CD4-positive, alpha-beta T cell treated with Interleukin-6 for 4 hours (primary cell): ENCODE data around the gene TMEM161A.
A peak's percentile ranks its signal among the peaks of the same experiment; 100 is the strongest.
"Not testable (repeated sequence)": the region's sequence is repeated elsewhere in the genome, so short reads cannot be mapped to it uniquely, and the experiment has no call there.

Experiments
- DNase-seq: peaks from one replicate; pipeline ENCODE4 v3.0.0-alpha.2; 2020; ENCODE audit warnings: mixed read lengths

The TMEM161A gene

DNA sequence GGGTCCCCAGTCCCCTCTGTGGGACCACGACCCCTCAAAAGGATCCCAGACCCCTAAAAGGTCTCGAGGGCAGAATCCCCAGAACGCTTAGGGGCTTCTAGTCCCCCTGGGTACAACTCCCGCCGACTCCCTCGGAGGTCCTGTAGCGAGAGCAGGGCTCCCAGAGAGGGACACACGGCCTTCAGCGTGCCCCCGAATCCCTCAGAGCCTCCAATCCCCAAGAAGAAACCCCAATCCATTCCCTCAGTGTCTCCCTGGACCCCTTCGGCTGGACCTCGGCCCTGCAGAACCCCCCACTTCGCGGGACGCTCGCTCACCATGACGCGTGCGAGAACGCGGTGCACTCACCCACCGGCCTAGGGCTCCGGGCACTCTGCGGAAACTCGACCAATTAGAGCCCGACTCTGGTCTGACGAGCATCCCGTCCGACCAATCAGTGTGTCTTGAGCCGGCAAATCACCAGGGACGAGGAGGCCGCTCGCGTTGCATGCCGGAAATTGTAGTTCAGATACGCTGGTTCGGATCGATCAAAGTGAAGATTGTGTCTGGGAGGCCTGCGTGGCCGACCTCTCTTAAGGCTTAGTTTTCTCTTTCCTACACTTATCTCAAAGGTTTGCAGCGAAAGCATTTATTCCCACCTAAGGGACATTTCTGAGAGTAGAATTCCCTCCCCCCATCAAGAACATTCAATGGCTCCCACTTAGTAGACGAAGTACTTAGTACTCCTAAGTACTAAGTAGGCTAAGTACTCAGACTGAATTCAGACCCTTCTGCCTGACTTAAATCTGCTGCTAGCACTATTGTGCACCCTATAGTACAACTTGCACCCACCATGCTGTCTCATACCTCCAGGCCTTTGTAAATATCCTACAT lies at the start of gene TMEM161A:
TSS of gene TMEM161A (minus strand) at position 370 of the 873 bp plus-strand sequence. CDS start at position 320, 50 bp downstream.
- peak; percentile 96 for DNase-seq

DNA sequence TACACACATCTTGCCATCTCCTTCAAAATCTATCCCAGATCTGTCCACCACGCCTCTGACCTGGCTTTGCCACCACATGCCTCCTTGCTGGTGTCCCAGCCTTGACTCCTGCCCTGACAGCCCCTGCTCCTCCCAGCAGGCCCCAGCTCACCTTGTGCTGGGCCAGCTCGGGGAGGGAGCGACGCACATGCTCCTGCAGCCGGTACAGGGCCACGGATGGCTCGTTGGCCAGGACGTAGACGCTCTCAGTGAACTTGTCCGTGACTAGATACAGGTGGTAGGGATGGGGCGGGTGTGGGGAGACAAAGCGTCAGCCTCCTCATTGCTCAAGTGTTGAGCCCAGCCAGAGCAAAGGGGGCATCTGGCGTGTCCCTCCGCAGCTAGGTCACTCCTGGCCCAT lies 48.5 kb upstream of the TMEM161A start:
- DNase-seq, result no peak

DNA sequence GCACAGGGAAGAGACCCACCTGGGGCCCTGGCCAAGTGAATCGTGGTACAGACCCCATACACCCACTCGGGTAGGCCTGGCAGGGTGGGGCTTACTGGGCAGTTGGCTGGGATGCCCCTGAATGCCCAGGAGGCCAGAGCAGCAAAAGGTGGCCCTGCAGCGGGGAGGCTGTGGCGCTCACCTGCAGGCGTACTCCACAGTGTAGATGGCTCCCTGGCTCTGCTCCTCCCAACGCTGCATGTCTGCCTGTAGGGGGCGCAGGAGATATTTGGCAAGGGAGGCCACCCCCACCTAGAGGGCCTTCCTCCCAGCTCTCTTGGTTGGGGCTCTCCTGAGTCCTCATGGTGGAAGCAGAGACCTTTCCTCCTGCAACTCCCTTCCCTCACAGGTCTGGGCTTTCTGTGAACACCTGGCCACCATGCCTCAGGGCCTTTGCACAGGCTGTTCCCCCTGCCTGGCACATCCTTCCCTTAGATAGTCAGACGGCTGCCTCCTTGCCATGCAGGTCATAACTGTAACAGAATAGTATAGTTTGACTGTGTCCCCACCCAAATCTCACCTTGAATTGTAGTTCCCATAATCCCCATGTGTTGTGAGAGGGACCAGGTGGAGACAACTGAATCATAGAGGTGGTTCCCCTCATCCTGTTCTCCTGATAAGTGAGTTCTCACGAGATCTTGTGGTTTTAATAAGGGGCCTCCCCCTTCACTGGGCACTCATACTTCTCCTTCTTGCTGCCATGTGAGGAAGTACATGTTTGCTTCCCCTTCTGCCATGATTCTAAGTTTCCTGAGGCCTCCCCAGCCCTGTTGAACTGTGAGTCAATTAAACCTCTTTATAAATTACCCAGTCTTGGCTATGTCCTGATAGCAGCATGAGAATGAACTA lies 47.8 kb upstream of the TMEM161A start:
- peak; percentile 72 for DNase-seq

DNA sequence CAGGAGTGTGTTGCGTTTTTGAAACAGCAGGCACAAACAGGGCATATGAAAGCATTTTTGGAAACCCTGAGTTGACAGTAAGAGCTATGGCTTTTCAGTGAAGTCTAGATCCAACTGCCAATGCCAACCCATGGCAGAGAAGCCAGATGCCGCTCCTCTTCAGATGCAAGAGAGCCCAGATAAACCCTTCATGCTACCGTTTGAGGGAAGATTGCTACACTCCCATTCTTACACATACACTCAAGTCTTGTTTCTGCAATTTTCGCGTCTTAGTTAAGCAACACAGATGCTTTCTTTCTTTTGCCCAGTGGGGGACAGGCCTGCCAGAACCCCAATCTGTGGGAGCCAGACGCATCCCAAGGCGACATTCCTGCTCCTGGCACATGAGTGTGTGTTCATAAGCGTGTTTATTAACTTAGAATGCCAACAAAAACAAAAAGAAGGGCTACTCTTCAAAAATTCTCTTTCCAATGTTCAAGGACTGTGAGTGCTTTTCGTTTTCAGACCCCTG lies 43.3 kb upstream of the TMEM161A start:
- DNase-seq, result no peak

DNA sequence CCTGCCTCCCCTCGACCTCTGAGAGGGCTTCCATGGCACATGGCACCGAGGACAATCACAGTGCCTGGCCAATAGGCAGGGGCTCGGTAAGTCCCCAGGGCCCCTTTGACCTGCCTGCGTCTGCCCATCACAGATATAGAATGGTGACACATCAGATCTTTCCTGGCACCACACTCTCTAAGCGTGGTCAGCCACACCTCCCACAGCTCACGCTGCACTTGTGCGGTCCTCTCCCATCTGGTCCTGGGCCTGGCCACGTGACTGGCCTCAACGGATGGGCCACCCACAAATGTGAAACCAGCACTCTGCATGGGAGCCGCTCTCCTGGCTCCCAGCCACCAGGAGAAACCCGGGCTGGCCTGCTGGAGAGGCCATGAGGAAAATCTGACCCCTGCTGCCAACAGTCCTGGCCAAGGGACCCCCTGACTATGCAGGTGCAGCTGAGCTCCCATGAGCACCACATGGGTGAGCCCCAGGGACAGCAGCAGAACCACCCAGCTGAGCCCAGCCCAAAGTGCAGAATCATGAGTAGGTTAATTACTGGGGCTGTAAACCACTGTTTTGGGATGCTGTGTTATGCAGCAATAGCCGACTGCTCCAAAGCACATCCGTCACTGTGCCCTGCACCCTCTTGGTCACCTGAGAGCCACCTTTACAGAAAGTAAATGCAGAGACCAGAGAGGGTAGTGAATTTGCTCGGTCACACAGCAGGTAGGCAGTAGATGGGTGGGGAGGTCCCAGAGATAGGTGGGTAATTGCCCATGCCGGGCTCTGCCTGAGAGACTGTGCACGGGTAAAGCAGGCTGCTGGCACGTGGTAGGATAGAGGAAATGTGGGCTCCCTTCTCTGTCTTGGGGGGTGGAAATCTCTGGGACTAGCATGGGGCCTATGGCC lies 41.5 kb upstream of the TMEM161A start:
- no peak for DNase-seq

DNA sequence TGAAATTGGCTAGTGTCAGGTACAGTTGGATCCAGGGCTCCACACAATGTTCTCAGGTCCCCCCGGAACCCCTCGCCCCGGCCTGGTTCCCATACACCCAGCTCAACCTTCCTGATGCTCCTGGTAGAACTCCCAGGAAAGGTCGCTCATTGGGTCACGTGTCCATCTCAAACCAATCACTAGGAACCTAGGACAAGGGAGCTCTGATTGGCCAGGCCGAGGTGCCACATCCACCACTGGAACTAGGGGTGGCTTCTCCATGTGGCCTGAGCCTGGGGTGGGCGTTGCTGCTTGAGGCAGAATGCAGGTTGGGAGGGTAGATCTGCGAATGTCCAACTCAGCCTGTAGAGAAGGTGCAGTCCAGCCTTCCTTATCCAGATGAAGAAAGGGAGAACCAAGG lies 38.7 kb upstream of the TMEM161A start:
- no peak for DNase-seq

DNA sequence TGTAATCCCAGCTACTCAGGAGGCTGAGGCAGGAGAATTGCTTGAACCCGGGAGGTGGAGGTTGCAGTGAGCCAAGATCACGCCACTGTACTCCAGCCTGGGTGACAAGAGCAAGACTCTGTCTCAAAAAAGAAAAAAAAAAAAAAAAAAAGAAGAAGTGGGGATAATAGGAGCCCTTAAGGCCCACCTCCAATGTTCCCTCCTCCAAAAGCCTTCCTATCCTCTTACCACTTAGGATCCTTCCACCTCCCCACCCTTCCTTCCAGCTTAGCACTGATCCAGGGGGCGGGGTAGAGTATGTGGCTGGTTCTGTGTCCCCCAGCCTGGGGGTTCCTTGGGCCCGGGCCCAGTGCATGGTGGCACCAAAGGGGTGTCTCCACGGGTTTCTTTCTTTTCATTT lies 35.0 kb upstream of the TMEM161A start:
- DNase-seq, result not testable (repeated sequence)

DNA sequence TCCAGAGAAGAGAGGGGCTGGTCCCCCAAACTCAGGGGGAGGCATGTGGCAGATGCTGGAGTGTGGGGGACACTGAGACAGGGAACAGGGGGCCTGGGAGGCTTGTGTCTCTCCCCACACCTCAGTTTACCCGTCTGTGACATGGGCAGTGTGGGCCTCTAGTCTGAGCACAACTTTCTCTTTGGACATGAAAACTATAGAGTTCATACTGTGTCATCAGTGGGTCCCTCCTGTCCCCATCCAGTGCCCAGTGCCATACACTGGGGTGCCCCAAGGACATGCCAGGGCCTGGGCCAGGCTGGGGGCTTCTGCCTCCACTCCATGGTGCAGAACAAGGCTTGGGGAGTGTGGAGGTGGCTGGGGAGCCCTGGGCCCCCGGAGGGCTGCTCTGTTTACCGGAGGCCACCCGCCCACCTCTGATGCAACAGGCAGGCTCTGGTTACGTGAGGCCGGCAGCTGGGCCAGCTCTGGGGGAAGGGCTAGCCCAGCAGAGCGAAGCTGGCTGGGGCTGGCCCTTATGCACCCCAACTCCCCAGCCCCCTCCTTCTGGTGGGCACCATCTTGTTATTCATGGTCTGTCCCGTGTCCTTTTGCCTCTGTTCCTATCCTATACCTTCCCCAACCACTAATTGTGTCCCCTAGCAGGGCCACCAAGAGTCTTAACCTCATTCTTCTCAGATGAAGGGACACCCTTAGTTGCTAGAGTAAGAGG lies 33.7 kb upstream of the TMEM161A start:
- no peak for DNase-seq

DNA sequence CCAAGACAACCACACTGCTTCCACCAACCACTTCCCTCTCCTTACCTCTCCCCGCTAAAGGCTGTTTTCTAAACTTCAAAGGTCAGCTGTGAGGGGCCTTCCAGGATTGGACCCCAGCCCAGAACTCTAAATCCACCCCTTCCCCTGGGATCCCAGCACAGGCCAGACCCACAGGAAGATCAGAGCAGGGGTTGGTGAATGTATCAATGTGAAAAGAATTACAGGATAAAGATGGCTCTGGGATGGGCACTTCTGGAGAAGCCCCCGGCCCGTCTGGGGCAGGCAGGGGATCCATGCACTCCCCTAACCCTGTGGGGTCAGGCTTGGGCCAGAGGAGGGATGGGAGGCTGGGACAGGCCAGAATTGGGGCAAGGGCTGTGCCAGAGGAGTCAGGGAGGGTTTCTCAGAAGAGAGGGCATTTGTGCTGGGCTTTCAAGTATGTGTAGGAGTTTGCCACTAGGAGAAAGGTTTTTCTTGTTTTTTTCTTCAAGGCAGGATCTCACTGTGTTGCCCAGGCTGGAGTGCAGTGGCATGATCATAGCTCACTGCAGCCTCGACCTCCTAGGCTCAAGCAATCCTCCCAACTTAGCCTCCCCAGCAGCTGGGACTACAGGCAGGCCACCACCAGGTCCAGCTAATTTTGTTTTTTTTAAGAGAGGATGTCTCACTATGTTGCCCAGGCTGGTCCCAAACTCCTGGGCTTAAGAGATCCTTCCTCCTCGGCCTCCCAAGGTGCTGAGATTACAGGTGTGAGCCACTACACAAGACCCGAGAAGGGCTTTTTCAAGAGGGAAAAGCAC lies 32.8 kb upstream of the TMEM161A start:
- DNase-seq, result no peak

DNA sequence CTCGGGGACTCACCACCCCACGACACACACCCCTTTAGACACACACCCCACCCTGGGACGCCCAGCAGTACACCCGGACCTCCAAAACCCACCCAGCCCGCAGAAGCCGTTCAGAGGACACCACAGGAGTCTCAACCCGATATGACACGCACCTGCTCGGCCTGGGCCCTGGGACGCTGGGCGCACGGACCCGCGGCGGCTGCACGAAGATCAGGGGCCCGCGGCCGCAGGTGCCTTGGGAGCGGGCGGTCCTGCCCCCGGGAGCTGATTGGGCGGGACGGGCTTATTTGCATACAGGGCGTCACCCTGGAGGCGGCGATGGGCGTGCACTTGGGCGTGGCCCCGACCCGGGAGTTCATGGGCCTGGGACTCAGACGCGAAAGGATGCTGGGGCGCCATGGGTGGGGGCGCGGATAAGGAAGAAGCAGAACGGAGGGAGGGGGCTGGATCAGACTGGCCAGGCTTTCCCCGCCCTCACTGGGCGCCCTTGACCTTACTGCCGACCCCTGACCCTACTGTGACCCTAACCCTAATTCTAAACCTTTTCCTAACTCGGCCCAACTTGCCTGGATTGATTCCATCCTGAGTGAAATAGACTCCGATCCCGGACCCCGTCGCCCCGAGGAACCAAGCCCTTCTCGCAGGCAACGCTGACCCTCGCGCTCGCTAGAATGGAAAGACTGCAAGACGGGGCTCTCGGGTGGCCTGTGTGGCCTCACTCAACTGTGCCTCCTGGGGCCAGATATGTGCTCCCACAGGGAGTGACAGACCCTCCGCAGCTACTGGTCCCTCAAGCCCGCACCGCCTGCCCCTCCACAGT lies 32.0 kb upstream of the TMEM161A start, which contains the start of gene MEF2B:
TSS of gene MEF2B (minus strand) at position 211 of the 820 bp plus-strand sequence. CDS start 19,528 bp downstream, outside the sequence.
- peak; percentile 83 for DNase-seq

DNA sequence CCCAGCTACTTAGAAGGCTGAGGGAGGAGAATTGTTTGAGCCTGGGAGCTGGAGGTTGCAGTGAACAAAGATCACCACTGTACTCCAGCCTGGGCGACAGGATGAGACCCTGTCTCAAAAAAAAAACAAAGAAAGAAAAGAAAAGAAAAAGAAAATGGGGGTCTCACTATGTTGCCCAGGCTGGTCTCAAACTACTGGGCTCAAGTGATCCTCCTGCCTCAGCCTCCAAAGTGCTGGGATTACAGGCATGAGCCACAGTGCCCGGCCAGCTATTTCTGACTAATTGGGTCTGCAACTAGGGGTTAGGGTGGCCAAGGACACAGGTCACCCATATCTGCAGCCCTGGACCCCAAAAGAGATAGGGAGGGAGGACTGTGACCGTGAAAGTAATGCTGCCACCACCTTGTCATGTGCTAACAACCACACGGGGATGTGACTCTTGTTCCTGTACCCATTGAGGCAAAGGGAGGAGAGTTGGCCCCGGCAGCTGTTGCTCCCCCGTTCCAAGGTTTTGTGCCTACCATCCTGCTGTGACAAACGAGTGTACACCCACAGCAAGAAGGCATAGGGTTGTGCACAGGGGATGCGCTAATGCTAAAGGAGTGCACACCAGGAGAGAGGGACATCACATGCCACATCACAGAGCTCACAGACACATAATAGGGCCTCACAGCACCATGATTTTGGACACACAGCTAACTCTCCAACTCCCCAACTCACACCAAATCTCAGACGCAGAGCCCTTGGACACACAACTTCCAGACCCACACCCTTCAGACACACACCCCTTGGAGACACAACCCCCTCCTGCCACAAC lies 31.2 kb upstream of the TMEM161A start:
- no peak for DNase-seq

DNA sequence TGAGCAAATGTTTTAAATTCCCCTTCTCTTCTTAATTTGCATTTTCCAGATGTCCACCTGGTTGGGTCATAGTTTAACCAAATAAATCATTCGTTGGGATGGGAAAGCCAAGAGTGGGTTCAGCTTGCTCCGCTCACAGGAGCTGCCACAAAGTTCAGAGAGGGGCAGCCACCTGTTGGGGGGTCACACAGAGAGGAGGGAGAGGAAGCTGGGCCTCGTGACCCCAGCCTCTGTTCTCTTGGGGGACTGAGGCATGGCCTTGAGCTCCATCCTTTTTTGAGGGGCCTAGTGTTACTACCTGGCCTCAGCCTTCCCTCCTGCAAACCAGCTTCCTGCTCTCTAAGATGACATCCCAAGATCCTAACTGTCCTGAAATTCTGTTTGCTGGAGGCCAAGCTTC lies 29.3 kb upstream of the TMEM161A start:
- DNase-seq, result no peak

DNA sequence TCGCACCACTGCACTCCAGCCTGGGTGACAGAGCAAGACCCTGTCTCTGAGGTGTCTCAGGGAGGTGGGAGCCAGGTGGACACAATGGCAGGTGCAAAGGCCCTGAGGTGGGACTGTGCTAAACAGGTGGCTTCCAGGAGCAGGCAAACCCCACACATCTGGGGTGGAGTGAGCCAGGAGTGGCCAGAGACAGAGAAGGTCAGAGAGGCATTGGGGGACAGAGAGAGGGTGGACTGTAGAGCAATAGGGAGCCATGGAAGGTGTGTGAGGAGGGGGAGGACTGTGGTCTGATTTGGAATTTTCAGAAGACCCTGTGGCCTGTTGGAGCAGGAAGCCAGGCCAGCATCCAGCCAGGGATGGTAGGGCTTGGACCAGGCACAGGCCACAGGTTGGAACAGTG lies 27.1 kb upstream of the TMEM161A start:
- DNase-seq, result no peak

DNA sequence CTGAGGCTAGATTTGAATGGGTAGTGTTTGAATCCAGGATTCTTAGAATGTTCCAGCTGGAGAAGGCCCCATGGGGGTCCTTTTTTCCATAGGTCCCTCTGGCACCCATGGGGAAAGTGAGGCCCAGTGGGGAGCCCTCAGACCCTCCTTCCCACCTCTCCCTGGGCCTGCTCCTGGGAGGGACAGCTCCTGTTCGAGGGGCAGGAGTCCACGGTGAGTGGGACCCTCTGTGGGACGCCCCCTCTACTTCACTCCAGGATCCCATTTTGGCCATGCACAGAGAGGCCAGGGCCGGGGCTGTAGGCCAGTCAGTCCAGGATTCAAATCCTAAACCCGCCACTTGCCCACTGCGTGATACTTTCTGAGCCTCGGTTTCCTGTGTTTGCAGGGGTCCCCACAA lies 24.2 kb upstream of the TMEM161A start:
- no peak for DNase-seq

DNA sequence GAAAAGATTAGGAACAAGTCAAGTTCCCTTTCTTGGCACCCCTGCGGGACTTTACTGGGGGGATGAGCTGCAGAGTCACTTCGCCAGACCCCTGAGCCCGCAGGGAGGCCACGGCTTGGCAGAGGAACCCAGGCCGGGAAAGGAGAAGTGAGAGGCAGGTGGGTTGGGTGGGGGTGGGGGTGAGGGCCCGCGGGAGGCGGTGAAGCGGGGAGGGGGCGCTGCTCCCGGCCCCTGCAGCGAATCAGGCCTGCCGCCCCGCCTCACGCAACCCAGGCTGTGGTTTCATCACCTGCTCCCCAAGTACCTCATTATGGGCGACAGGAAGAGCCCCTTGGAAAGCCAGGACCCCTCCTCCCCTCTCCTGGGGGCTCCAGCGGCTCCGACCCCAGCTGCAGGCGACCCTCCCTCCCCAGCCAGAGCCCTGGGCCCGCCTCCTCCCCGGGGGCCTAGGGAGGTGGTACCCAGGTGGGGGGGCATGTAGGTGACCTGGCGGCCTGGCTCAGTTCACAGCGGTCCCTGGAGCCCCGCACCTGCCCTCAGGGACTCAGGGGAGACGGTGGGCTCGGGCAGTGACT lies 22.3 kb upstream of the TMEM161A start:
- DNase-seq, result no peak

DNA sequence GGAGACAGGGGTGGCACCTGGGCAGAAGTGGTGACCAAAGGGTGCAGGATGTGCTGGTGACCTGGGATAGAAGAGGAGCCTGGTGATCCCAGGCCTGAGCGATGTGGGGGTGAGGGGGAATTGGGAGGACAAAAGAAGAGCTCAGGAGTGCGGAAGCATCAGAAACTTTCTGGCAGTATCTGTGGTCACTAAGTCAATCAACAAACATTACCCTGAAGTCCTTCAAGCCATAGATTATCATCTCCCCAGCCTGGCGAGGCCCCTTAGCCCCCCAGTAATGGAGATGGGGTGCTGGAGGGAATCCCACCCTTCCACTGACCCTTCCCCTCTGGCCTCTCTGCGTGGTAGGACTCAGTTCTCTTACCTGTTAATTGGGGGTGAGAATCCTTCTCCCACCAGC lies 21.3 kb upstream of the TMEM161A start:
- DNase-seq, result no peak

DNA sequence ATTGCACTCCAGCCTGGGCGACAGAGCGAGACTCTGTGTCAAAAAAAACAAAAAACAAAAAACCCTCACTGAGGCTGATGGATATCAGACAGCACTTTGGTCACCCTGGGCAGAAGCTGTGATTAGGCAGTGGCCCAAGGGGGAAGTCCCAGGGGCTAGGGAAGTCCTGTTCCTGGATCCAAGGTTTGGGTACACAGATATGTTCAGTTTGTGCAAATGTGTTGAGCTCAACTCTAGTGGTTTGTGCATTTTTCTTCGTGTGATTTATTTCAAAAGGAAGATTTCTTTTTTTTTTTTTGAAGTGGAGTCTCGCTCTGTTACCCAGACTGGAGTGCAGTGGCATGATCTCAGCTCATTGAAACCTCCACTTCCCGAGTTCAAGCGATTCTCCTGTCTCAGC lies 19.5 kb upstream of the TMEM161A start:
- DNase-seq, result no peak

DNA sequence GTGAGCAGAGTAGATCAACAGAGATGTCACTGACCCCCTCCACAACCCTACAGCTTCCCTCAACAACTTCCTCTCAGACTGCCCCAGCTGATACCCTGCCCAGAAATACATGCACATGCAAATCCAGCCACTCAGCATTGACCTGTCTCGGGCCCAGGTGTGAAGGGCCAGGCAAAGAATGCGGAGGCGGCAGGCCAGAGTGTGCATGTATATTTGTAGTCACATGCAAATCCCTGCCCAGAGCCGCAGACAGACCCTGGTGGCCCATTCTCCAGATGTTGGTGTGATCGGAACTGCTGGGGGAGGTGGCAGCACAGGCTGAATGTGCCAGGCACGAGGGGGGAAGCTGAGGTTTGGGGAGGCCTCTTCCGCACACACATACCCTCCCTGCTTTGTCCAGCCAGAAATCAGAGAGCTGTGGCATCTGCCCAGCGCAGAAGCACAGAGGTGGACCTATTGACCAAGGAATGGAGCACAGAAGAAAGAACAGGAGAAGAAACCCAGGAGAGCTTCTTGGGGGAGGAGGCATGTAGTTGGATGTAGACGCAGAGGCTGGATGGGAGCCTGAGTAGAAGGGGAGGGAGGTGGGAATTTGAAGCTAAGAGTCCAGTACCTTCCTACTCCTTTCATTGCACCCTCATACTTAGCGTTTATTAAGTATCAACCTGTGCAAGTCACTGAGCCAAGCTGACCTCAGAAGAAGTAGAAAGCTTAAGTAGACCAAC lies 17.4 kb upstream of the TMEM161A start:
- no peak for DNase-seq
